GM12874 (cell line): ENCODE data around the gene RNF10.

Experiments used
- CTCF ChIP-seq: IDR thresholded peaks from 2 replicates; pipeline ENCODE4 v1.5.1; 2011; ENCODE audit warnings: low read depth, mild to moderate bottlenecking, control low read depth, low read length, moderate library complexity; ENCODE audit not compliant: insufficient read depth

Gene RNF10

GRCh38 chr12:120542166-120542565 is 8.0 kb downstream of the RNF10 start:
- no peak for TF ChIP-seq CTCF

GRCh38 chr12:120544691-120545090 is 10.5 kb downstream of the RNF10 start:
- TF ChIP-seq CTCF, result no peak

- no peak for TF ChIP-seq CTCF
These were observed 11.9 kb downstream of the RNF10 start for GRCh38 chr12:120546050-120546386.

- no peak for TF ChIP-seq CTCF
These were observed 20.5 kb downstream of the RNF10 start for GRCh38 chr12:120554678-120555077.

GRCh38 chr12:120557589-120557988 is 23.4 kb downstream of the RNF10 start:
- TF ChIP-seq CTCF, result no peak

- TF ChIP-seq CTCF, result no peak
These were observed 28.8 kb downstream of the RNF10 start for GRCh38 chr12:120562906-120563305.

- no peak for TF ChIP-seq CTCF
These were observed 29.3 kb downstream of the RNF10 start for GRCh38 chr12:120563495-120563894.

- no peak for TF ChIP-seq CTCF
These were observed 37.1 kb downstream of the RNF10 start for GRCh38 chr12:120571299-120571698.
